ENCODE measurements around the gene MPL. TPM values are rescaled to one million over a fixed set of nuclear protein-coding genes. Genes with fewer than 3 reads are reported as not detected.

The MPL gene
- polyA plus RNA-seq, 3 donors: 0.07 to 0.08 TPM; not detected in 1

DNA sequence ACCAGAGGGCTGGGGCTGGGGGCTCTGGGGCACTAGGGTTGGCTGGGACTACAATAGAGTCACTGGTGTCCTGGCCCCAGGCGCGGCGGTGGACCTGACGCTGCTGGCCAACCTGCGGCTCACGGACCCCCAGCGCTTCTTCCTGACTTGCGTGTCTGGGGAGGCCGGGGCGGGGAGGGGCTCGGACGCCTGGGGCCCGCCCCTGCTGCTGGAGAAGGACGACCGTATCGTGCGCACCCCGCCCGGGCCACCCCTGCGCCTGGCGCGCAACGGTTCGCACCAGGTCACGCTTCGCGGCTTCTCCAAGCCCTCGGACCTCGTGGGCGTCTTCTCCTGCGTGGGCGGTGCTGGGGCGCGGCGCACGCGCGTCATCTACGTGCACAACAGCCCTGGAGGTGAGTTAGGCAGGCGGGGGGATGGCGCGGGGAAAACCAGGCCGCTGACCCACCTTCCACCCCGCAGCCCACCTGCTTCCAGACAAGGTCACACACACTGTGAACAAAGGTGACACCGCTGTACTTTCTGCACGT, 32.8 kb upstream of the MPL start:
- 86 to 93% (median 90%) methylated on average over 43 to 46 of the region's 46 CpGs for WGBS, 3 donors
- H3K27ac ChIP-seq (ENCODE audit: low read depth, low read length): no peak overlapping the region

DNA sequence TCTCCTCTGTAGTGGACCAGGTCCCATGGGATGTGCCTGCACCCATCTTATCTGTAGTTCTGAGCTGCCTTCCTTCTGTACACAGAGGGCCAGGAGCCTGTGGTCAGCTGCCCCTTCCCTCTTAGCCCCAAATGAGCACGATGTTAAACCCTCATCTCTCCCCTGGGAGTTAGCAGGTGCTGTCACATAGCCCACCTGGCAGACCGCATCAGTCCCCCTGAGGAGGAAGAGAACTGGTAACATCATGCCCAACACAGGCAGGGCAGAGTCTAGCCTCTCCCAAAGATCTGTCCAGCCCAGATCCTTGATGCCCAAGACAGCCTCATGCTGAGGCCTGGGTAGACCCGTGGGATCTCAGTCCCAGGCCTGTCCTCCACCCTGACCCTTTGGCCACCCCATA, 32.2 kb upstream of the MPL start:
- H3K27ac ChIP-seq (ENCODE audit: low read depth, low read length): no peak overlapping the region
- WGBS, 3 donors: 77 to 85% (median 82%) methylated on average over 3 of the region's 3 CpGs

DNA sequence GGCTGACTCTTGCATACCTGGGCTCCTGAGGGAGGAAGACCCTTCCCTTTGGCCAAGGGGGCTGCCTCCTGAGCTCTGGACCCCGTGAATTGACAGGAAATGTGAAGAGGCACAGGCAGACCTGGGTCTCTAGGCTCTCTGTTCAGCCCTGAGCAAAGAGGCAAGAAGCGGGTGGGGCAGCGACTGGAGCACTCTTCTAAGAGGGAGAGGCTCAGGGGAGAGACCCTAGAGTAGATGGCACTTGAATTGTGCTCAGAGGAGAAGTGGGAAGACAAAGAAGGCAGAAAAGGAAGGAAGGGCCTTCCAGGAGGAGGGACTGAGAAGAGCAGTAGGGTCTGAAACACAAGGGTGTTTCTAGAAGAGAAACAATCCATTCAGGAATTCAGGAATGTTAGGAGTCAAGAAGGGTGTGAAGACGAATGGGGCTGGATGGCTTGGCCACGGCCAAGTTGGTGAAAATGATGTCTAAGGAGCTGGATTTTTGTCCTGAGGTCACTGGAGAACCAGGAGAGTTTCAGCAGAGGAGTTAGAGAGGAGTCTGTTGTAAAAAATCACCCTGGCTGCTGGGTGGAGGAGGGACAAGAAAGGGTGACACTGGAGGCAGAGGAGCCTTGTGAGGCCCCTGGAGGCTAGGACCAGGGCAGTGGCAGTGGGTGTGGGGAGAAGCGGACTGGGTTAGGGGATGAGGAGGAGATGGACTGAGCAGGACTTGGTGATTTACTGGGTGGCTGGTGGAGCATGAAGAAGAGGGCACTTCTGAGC, 31.5 kb upstream of the MPL start:
- no peak overlapping the region for H3K27ac ChIP-seq (ENCODE audit: low read depth, low read length)
- 86 to 88% (median 87%) methylated on average over 6 of the region's 6 CpGs for WGBS, 3 donors

DNA sequence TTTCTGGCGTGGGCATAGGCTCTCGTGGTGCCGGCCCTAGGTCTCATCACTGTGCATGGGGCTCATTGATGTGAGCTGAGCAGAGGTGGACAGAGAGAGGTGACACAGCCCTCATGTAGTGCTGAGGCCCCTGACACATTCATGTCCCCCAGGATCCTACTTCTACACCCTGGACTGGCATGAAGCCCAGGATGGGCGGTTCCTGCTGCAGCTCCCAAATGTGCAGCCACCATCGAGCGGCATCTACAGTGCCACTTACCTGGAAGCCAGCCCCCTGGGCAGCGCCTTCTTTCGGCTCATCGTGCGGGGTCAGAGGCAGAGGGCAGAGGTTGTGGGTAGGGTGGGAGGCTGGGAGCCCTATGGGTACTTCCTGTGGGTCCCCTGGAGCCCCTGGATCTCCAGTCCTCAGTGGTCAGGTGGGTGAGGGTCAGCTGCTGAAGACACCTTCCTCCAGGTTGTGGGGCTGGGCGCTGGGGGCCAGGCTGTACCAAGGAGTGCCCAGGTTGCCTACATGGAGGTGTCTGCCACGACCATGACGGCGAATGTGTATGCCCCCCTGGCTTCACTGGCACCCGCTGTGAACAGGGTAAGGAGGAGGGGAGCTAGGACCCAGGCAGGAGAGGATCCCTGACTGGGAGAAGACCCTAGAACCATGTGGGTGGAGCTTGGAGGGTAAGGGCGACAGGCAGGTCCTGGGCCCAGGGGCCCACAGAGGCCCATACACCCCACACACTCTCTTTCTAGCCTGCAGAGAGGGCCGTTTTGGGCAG, 30.7 kb upstream of the MPL start:
- WGBS, 3 donors: 85 to 92% (median 91%) methylated on average over 17 of the region's 17 CpGs
- H3K27ac ChIP-seq (ENCODE audit: low read depth, low read length): no peak overlapping the region

DNA sequence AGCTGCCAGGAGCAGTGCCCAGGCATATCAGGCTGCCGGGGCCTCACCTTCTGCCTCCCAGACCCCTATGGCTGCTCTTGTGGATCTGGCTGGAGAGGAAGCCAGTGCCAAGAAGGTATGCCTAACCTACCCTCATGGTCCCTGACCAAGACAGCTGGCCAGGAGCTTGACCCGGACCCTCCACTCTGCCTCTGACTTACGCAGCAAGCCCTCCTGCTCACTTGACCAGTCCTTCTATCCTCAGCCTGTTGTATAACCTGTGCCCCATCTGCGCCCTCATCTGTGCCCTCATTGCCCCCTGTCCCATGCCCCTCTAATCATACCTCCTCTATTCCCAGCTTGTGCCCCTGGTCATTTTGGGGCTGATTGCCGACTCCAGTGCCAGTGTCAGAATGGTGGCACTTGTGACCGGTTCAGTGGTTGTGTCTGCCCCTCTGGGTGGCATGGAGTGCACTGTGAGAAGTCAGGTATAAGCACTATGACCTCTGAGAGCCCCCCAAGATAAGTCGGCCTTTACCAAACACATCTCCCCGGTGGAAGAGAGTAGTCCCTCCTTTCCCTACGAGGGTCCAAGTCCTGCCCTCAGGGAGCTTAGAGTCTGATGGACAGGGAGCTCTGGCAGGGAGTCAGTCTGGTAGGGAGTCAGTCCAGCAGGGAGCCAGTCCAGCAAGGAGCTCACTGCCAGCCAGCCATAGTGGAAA, 30.0 kb upstream of the MPL start:
- no peak overlapping the region for H3K27ac ChIP-seq (ENCODE audit: low read depth, low read length)
- WGBS, 3 donors: 93 to 94% (median 93%) methylated on average over 9 of the region's 9 CpGs

DNA sequence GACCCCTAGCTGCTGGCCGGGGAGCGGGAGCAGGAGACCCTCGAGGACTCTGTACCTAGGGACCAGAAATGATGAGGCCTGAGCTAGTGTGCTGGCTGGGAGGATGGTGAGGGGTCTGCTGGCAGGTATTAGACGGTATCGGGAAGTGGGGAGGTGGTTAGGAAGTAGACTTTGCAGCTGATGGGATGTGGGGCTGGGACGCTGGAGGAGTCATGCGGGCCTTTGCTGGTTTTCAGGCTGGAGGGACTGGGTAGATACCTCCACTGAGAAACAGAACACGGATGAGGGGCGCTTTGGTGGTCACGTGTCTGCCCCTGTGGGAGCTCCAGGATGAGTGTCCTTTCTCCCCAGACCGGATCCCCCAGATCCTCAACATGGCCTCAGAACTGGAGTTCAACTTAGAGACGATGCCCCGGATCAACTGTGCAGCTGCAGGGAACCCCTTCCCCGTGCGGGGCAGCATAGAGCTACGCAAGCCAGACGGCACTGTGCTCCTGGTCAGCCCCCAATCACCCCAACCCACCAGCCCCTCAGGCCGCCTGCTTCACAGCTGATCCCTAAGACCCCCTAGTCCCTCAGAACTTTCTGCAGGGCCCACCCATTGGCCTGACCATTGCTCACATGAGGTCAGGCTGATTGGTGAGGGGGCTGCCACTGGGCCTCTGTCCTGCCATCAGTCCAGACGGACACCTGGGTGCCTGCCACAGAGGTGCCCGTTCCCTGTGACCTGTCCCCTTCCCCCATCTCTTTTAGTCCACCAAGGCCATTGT, 28.8 kb upstream of the MPL start:
- no peak overlapping the region for H3K27ac ChIP-seq (ENCODE audit: low read depth, low read length)
- WGBS, 3 donors: 94 to 97% (median 94%) methylated on average over 20 of the region's 20 CpGs

DNA sequence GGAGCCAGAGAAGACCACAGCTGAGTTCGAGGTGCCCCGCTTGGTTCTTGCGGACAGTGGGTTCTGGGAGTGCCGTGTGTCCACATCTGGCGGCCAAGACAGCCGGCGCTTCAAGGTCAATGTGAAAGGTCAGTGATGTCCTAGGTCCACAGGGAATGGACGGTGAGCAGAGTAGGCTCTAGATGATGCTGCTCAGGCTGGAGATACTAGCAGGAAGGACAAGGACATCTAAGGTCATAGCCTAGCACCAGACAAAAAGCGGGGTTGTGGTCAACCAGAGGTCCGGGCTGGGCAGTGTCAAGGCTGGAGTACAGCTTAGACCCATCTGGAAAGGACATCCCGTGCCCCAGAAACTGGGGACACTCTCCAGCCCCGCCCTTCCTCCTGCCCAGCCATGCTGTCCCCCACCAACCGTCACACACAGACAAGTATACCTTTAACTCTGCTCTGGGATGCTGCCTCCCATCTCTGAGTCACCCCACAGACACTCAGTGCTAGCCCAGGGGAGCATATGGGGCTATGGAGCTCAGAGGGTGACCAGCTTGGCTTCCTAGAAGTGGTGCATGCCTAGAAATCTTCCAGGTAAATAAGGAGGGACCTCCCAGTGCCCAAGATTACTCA, 28.1 kb upstream of the MPL start:
- WGBS, 3 donors: 87 to 92% (median 91%) methylated on average over 13 of the region's 13 CpGs
- H3K27ac ChIP-seq (ENCODE audit: low read depth, low read length): no peak overlapping the region

DNA sequence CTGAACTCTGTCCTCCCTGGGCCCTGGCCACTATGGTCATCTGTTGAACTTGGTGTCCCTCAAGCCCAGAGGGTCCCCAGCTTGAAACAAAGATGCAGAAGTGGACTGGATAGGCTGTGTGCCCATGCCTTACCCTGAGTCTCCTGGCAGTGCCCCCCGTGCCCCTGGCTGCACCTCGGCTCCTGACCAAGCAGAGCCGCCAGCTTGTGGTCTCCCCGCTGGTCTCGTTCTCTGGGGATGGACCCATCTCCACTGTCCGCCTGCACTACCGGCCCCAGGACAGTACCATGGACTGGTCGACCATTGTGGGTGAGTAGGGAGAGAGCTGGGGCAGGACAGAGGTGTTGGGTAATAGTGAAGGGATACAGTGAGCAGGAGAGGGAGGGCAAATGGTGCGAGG, 26.1 kb upstream of the MPL start:
- WGBS, 3 donors: 90 to 94% (median 92%) methylated on average over 9 of the region's 9 CpGs
- no peak overlapping the region for H3K27ac ChIP-seq (ENCODE audit: low read depth, low read length)

DNA sequence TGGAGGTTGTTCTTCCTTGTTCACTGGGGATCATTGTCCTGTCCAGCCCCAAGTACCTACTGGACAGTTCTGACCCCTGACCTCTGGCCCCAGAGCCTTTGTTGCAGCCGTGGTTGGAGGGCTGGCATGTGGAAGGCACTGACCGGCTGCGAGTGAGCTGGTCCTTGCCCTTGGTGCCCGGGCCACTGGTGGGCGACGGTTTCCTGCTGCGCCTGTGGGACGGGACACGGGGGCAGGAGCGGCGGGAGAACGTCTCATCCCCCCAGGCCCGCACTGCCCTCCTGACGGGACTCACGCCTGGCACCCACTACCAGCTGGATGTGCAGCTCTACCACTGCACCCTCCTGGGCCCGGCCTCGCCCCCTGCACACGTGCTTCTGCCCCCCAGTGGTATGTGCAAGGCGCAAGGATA, 25.4 kb upstream of the MPL start:
- 88 to 92% (median 92%) methylated on average over 19 of the region's 19 CpGs for WGBS, 3 donors
- no peak overlapping the region for H3K27ac ChIP-seq (ENCODE audit: low read depth, low read length)

DNA sequence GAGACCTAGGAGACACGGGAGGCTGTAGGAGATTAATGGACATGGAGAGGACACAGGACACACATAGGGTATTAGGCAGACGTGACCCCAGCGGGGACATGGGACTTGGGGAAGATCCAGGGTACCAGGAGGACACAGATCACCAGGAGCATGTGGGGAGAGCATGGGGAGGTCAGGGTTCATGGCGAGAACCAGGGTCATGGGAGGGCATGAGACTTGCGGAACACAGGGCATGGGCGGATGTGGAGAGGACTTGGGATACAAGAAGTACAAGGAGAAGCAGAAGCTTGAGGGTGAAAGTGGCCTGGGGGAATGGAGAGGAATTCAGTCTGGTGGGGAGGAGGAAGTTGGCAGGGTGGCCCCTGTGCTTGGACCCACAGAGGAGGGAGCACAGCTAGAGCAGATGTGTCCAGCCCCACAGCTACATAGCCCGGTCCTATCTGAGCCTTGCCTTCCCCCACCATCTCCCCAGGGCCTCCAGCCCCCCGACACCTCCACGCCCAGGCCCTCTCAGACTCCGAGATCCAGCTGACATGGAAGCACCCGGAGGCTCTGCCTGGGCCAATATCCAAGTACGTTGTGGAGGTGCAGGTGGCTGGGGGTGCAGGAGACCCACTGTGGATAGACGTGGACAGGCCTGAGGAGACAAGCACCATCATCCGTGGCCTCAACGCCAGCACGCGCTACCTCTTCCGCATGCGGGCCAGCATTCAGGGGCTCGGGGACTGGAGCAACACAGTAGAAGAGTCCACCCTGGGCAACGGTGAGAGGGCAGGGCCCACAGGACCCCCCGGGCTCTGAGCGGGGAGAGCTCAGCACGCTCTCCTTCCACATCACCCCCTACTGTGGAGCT, 24.7 kb upstream of the MPL start:
- 91 to 95% (median 93%) methylated on average over 24 of the region's 24 CpGs for WGBS, 3 donors
- H3K27ac ChIP-seq (ENCODE audit: low read depth, low read length): no peak overlapping the region

DNA sequence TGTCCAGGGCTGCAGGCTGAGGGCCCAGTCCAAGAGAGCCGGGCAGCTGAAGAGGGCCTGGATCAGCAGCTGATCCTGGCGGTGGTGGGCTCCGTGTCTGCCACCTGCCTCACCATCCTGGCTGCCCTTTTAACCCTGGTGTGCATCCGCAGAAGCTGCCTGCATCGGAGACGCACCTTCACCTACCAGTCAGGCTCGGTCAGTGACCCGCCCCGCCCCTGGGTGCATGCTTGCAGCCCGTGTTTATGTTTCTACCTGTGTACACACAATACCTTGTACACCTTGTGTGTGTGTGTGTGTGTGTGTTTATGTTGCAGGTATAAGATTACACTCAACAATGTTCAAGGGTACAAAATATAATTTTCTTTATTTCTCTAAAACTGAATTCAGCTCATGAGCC, 23.8 kb upstream of the MPL start:
- WGBS, 3 donors: 84 to 92% (median 90%) methylated on average over 10 of the region's 10 CpGs
- no peak overlapping the region for H3K27ac ChIP-seq (ENCODE audit: low read depth, low read length)

DNA sequence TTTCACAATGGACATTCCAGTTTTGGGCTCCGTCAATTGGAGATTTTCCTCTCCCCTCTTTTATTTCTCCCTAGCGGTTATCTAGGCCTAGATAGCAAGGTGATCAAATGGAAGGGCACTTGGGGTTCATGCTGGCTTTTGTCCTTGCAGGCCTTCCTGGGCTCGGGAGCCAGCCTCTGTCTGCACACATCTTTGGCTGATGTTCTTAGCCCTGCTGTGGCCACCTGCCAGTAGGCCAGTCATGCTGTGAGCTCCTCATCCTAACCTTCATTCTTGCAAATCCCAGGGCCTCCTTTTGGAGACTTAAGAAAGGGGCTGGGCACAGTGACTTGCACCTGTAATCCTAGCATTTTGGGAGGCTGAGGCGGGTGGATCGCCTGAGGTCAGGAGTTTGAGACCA, 23.4 kb upstream of the MPL start:
- no peak overlapping the region for H3K27ac ChIP-seq (ENCODE audit: low read depth, low read length)
- WGBS, 3 donors: 93 to 95% (median 94%) methylated on average over 5 of the region's 5 CpGs

DNA sequence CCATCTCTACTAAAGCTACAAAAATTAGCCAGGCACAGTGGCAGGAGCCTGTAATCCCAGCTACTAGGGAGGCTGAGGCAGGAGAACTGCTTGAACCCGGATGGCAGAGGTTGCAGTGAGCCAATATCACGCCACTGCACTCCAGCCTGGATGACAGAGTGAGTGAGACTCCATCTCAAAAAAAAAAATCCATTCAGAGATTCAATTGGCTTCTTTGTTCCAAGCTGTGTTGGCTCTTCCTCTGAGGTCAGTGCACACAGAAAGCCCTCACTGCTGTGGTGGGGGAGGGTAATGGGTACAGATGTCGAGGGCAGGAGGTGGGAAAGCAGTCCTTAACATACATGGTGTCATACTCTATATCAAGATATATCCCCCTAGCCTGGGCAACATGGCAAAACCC, 22.1 kb upstream of the MPL start:
- H3K27ac ChIP-seq (ENCODE audit: low read depth, low read length): no peak overlapping the region
- WGBS, 3 donors: 82 to 91% (median 89%) methylated on average over 3 of the region's 3 CpGs

DNA sequence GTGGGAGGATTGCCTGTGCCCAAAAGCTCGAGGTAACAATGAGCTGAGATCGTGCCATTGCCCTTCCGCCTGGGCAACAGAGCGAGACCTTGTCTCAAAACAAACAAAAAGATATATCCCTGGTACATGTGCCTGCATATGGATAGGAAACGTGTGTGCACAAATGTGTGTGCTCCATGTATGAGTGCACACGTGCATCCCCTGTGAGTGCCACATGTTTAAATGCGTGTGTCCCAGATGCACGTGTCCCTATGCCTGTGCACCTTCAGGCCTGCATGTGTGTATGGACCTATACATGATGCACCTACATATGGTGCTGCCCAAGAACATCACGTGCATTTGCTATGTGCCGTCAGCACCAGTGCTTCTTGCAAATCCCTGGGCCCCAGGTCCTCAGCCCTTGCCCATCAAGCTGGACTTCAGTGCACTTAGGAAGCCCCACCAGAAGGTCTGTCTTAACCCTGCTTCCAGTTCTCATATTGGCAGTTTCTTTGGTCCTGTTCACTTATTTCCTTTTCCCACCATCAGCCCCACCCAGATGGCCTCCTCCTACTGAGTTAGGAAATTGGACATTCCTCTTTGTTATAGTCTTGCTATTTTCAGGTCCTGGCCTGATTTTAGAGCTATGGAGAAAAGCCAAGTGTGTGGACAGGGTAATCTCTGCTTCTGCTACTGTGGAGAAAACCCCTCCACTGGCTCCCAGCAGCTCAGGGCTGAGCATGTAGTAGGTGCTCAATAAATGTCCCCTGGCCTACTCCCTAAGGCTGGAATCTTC, 21.5 kb upstream of the MPL start:
- WGBS, 3 donors: 88 to 90% (median 89%) methylated on average over 10 of the region's 10 CpGs
- no peak overlapping the region for H3K27ac ChIP-seq (ENCODE audit: low read depth, low read length)

DNA sequence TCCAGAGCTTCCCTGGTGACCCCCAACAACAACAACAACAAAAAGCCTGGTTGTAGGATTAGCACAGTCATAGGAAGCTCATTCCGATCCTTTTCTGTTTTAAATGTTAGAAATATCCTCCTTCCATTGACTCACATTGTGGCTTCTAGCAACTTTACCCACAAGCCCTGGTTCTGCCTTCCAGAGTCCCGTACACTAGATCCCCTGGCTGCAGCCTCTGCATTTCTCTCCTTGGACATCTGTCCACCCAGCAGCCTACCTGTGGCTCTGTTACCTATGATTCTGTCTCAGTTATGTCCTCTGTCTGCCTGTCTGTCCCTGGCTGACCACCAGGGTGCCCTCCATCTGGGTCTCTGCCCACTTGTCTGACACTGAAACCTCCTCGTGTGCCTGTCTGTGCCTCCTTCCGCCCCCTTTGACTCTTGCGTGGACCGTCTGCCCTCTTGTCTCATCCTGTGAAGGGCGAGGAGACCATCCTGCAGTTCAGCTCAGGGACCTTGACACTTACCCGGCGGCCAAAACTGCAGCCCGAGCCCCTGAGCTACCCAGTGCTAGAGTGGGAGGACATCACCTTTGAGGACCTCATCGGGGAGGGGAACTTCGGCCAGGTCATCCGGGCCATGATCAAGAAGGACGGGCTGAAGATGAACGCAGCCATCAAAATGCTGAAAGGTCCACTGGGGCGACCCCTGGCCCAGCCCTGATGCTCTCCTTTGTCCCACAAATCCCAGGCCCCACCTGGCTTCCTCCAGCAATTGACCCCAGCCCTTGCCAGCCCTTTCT, 20.7 kb upstream of the MPL start:
- no peak overlapping the region for H3K27ac ChIP-seq (ENCODE audit: low read depth, low read length)
- 88 to 90% (median 89%) methylated on average over 16 of the region's 16 CpGs for WGBS, 3 donors
